ENCODE data around the gene LITAF.

The LITAF gene

DNA sequence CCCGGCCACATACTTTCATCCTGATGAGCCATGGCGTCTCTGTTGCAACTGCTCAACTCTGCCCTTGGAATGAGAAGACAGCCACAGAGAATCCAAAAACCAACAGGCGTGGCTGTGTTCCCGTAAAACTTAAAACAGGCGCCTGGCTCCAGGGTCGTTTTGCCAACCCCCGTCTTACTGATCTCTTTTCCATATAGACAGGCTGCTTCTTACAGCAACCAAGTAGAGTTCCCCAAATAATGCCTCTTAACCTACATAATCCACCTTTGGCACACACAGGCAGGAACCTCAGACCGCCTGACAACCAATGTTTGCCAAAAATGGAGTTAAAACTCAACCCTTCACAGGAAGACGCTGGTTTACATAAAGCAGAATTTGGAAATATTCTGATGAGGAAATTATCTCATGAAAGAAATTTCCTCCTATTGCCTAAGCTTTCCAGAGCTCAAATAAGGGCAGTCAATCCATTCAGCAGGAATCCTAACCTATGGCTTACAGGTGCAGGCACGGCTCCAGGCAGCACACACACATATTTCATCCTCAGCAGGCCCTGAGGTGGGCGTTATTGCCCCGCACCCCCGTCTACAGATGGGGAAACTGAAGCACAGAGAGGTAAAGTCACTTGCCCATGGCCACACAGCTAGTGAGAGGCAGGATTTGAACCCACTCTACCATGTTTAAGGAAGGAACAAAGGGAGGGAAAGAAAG is 35.8 kb downstream of the LITAF start:
- no peak for DNase-seq

DNA sequence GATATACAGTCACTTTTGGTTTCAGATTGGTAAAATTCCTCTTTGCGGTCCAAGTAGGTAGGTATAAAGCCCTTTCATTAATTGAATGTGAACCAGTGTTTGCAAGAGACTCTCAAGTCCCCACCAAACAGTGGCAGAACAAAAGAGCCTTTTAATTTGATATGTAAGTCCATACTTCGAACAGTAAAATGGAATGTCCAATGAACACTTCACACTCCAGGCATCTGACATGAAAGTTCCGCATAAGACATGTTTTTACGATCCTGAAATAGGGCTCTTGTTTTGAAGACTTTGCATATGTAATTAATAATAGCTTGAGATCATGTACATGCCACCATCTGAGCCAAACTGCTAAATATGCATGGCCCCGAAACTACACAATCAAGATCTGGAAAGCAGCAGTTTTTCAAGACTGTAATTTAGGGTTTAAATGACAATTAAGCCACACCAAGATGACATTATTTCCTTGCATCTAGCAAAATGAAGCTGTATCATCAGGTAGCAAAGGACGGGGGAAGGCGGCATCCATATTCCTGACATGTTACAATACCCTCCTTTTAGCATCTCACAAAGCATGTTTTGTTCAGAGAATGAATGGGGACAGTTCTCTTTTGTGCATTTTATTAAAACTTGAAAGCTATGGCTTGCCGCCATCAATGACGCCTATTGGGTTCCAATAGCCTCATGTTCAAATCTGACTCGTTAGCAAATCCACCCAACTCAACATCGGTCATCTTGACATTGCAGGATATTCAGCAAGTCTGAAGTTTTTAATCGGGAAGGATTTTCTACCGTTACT is 39.4 kb downstream of the LITAF start:
- DNase-seq, result no peak

DNA sequence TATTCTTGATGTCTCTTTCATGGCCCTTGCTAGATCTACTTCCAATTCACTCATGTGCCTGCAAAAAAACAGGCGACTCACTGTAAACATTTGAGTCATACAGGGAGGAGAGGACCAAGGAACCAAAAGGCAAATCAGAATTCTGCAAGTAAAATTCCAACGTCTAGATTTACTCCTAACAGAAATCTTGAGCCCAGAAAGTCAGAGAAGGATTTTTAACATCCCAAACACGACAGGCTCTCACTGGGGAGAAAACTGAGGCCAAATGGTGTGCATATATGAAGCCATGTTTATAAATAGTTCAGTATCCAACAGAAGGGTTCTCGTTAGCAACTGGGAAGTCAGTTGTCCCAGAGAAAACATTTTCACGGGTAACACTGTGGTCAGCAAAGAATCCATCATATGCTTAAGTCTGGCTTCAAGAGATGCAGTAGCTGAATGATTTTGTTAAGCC is 40.1 kb downstream of the LITAF start:
- DNase-seq, result no peak

DNA sequence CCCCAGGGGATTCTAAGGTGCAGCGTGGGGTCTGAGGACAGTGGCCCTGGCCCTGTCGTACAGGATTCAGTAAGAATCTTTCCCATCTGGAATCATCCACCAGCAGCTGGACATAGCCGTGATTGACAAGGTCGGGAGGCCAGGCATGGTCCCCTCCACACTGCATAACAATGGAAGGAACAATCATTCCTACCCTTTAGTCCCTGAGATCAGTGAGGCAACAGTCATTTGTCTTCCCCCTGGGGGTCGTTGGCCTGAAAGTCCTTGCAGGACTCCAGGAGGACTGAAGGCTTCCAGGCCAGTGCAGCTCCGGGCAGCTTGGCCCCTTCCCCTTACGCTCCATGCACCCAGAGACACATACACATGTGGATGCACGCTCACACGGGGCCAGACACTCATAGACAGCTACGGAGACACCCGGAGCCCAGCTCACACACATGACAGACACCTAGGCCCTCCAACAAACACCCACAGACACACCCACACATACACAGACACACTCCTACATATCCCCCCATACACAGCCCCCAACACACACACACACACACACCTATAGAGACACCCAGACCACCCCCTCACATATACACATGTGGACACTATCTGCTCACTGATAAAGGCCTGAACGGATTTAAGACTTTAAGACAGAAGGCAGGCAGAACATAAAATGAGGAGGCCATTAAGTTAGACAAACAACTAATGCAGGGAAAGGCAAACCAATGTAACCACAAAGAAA is 42.9 kb downstream of the LITAF start:
- no peak for DNase-seq

DNA sequence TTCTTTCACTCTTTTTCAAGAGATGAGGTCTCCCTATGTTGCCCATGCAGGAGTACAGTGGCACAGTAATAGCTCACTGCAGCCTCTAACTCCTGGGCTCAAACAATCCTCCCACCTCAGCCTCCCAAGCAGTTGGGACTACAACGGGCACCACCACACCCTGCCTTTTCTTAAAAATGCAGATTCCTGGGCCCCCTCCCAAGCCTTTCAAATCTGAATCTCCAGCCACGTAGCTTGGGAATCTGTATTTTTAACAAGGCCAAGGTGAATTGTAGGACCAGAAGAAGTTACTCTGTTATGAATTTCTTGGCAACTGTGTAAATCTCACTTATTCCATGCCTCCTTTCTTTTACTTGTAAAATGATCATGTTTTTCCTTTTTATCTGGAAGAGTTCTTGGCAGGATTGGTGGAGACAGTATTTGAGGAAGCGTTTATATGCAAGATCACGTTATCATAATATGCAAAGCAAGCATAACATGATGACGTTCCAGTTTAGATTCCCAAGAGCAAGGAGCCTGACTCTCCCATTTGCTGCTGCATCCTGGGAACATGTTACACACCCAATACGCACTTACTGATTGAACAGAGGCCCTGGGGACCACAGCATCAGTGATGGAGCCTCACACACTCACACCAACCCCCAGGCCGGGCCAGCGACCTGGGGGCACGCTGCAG is 44.5 kb downstream of the LITAF start:
- no peak for DNase-seq

DNA sequence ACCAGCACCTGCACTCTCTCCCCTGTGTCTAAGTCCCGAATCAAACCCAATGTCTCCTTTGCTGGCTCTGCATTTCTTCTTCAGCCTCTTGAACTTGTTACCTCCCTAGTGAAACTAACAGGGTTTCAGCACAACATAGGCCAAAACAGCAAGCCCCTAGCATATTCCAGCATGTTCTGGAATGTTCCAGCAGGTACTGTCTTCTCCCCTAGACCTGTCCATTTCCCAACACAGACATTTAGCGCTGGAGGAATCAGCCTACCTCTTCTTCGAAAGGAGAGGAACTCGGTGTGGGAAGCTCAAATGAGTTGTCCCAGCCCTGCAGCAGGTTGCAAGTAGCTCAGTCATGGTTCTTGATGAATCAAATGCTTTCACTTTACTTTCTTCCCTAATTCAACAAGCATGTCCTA is 47.1 kb downstream of the LITAF start:
- no peak for DNase-seq

DNA sequence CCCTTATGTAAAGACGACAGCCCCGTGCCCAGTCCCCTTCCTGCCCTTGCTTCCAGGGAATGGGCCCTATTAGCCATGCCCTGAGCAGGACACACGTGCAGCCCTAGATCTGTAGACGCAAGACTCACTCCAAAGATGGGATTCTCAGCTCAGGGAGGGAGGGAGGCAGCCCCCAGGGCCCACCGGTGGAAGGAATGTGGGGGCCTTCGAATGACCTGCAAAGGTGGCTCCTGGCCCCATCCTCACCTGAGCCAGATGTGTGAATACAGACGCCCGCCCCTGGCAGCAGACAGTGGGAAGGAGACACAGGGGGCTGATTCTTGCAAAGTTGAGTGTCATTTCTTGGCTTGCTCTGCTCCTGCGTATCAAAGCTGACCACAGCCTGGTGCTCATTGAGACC is 47.8 kb downstream of the LITAF start:
- DNase-seq, result no peak

DNA sequence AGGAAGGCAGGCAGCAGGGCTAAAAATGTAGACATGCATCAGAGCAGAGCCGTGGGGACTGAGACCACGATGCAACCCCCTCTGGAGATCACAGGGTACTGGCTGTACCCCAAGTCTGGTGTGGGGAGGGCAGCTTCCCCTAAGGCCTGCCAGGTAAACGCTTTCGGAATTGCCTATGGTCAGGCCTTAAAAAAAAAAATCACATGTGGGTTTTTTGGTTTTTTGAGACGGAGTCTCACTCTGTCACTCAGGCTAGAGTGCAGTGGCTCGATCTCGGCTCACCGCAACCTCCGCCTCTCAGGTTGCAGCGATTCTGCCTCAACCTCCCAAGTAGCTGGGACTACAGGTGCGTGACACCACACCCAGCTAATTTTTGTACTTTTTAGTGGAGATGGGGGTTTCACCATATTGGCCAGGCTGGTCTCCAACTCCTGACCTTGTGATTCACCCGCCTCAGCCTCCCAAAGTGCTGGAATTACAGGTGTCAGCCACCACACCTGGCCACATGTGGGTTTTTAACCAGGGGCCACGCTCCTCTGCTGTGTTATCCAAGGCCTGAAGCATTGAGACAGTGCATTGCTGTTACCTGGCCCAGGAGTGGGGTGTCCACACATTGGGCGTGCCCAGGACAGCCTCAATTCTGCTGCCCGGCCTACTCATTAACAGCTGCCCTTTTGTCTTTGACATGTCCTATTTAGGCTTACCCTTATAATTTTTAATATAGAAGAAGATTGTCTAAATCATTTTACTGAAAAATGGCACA is 50.4 kb downstream of the LITAF start:
- peak in 1 of 2 donors; percentile 18 for DNase-seq

DNA sequence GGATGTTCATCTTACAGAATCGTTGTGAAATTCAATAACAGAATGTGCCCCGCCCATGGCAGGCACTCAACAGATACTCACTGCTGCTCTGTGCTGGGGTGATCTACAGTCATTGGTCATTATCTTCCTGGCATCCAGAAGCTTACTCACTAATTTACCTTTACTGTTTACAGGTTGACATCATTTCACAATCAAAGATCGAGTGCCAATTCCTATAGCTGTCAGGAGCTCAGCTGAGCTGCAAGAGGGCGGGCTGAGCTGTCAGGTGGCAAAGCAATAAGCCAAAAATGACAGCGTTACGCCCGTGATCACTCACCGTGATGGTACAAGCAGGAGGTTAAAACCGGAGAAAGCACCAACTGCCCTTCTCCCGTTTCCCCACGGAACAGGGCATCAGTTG is 51.2 kb downstream of the LITAF start:
- no peak for DNase-seq

DNA sequence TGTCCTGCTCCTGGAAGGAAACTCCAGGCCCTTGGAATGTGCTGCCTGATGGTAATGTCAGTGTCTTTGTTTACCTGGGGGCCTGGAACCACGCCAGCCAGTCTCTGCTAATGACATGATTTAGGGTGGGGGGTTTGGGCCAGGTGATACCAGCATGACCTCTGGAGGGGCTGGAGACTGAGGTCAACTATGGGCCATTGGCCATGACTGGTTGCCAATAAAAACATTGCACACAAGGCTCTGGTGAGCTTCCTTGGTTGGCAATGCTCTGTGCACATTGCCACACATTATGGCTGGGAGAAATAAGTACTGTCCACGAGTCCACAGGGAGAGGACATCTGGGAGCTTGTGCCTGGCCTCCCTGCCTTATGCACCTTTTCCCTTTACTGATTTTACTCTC is 52.5 kb downstream of the LITAF start:
- no peak for DNase-seq

DNA sequence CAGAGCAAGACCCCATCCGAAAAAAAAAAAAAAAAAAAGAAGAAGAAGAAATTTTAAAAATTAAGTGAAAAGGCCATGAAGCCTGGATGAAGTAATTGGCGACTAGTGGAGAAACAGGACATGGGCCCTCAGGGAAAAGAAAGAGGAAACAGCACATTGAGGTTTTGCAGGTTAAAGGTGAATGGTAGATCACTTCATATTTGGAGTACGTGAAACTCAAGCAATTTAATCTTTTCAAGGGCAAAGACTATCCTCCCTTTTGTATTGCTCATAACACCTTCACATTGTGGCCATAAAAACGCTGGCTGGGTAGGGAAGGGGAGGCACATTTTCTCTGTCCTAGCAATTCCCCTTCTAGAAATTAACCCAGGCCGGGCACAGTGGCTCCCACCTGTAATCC is 53.1 kb downstream of the LITAF start:
- no peak for DNase-seq

DNA sequence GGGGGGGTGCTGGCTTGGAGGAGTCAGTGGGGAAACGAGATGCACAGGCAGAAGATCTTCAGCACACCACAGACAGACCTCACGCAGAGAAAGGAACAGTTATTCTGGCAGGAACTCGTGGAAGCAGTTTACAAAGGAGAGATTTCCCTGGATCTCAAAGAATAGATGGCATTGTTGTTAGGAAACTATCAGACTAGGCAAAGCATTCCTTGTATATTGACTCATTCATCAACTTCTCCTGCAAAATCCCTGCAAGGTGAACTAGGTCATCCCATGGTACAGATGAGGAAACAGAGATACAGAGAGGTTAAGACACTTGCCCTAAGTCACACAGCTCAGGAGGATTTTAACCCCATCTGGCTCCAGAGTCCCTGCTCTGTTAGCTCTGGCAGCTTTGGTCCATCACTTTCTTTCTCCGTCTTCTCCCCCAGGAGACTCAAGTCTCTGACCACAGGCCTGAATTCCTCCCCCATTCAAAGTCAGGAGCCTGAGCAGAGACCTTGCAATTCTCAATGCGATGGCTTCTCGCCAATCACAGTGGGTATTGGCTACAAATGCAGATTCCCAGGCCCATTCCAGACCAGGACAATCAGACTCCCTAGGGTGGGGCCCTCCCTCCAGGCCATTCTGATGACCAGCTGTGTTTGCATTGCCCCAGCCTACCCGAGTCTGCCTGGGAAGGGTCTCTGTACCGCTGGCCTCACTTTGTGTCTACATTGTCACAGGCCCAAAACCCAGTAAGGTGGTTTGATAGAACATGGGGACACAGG is 56.4 kb downstream of the LITAF start:
- no peak for DNase-seq

DNA sequence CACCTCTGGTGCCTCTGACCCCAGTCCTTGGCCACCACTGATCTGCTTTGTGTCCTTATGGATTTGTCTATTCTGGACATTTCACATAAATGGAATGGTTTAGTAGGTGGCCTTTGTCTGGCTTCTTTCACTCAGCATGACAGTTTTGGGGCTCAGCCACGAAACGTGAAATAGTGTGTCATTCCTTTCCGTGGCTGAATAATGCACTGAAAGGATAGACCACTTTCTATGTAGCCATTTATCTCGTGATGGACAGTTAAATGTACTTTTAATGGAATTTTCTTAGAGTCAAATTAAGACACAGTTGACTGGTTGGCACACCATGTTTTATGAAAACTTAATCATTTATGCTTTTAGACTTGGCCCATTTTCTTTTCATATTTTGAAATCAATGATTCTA is 57.4 kb downstream of the LITAF start:
- no peak for DNase-seq

DNA sequence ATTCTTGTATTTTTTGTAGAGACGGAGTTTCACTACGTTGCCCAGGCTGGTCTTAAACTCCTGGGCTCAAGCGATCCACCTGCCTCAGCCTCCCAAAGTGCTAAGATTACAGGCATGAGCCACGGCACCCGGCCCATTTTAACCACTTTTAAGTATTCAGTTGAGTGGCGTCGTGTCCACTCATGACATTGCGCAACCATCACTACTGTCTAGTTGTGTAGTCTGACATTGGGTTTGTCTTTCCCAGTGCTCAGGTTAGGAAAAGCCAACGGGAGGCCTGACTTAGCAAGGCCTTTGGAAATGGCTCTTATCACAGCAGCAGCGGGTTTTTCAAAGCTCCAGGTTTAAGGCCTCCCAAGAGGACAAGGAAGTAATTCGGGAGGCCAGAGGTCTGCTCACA is 58.7 kb downstream of the LITAF start:
- no peak for DNase-seq

DNA sequence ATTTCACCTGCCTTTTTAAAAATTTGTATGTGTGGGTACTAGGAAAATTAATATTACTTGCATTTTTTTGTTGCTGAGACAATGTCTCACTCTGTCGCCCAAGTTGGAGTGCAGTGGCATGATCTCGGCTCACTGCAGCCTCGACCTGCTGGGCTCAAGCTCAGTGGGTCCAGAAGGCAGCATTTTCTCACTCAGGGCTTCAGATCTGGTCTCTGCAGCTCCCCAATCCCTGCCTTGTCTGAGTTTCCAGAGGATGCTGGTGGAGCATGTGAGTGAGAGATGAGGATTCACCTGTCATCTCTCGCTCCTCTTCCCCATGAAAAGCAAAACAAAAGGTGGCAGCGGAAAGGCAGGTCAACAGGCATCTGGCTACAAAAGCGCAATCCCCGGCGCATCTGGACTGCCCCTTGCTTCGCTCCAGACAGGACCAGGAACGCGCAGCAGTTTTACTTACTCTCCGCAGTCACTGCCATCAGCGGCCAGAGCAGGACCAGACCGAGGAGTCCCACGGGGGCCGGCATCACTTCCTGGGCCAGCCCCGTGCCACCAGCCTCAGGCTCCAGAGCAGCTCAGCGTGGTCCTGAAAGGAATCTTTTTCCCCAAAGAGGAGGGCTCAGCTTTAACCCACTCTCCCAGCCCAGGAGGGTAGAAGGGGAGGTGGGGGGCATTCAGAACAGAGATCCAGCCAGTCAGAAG is 59.9 kb downstream of the LITAF start:
- no peak for DNase-seq

DNA sequence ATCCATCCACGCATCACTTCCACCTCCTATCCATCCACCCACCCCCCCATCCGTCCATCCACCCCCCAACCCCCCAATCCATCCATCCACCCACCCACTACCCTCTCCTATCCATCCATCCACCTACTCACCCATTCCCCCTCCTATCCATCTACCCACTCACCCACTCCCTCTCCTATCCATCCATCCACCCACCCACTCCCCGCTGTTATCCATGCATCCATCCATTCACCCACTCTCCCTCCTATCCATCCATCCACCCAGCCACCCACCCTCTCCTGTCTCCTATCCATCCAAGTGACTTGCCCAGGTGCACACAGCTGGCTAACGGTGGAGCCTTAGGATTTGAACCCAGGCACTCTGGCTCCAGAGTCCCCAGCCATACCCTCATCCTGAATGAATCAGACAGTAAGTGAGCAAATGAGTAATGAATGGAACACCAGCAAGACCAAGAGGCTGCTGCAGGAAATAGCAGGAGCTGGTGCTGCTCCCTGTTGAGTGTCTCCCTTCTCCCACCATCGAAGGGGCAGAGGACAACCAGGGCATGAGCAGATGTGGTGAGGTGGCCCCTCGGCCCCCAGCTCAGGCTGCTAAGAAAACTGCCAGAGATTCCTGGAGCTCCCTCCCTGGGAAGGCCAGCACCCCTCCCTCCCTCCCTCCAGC is 62.5 kb downstream of the LITAF start:
- DNase-seq, result no peak

DNA sequence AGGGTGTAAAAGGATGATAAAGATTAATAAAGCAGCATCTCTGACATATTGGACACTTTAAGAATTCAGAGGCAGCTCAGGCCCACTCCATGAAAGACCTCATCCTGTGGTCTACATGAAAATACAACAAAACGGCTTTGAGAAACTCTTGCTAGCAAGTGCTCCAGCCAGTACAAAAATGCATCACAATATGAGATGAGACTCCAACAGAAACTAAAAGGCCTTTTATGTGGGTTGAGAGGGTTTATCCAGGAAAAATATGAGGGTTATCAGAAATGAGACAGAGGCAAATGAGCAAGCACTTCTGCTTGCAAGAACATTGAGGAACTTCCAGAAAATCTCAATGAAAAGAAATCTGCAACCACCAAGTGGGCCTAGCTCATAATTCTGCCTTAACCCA is 65.7 kb downstream of the LITAF start:
- DNase-seq, result no peak

DNA sequence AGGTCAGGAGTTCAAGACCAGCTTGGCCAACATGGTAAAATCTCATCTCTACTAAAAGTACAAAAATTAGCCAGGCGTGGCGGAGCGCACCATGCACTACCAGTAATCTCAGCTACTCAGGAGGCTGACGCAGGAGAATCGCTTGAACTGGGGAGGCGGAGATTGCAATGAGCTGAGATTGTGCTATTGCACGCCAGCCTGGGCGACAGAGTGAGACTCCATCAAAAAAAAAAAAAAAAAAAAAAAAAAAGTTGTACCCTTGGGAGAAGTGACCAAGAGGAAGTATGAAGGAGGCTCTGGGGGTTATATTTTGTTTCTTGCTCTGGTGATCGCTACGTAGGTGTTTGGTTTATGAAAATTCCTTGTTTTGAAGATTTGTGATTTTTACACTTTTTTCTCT is 66.3 kb downstream of the LITAF start:
- no peak for DNase-seq

DNA sequence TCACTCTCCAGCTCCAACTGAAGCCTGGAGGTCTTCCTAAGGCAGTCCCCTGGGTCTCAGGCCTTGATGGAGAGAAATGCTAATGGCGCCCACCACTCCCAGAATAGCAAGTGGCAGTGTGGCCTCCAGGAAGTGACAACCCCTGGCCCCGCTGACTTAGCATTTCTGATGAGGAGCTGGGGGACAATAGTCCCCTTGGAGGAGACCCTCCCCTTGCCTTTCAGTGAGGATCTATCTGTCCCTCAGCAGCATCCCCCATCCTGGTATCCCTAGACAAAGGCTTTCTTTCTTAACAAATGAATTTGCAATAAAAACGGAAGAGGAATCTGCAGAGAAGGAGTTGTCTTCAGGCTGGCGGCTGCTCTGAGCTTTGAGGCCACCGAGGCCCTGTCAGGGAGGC is 68.8 kb downstream of the LITAF start:
- DNase-seq, result no peak

Data from CD4-positive, alpha-beta T cell treated with Interleukin-1 beta for 1 hour (primary cell).